AG09319 (cell line): Measurements from ENCODE around the gene CDH13.

ENCODE experiments used
- DNase-seq: peaks from one replicate; pipeline ENCODE4 v3.0.0-alpha.2; 2010; ENCODE audit warnings: low read depth; ENCODE audit errors: extremely low read depth
- CTCF ChIP-seq: IDR thresholded peaks from 2 replicates; pipeline ENCODE4 v1.5.1; 2011; ENCODE audit warnings: low read depth, mild to moderate bottlenecking, inconsistent platforms, low read length, moderate library complexity

Gene CDH13

GRCh38 chr16:83586461-83587200, 959.9 kb downstream of the CDH13 start:
- DNase-seq: no peak
- no peak for TF ChIP-seq CTCF

- TF ChIP-seq CTCF: no peak
These were observed 960.4 kb downstream of the CDH13 start for GRCh38 chr16:83587201-83587600.

GRCh38 chr16:83588070-83588469, 961.3 kb downstream of the CDH13 start:
- no peak for TF ChIP-seq CTCF
- DNase-seq: no peak

More at GRCh38 chr16:83587201-83587600, 960.4 kb downstream of the CDH13 start:
- DNase-seq: no peak

GRCh38 chr16:83589576-83589975, 962.8 kb downstream of the CDH13 start:
- no peak for TF ChIP-seq CTCF
- DNase-seq: no peak

GRCh38 chr16:83592778-83593177, 966.0 kb downstream of the CDH13 start:
- TF ChIP-seq CTCF: no peak
- no peak for DNase-seq

GRCh38 chr16:83599789-83600462, 973.2 kb downstream of the CDH13 start:
- DNase-seq: no peak
- no peak for TF ChIP-seq CTCF

GRCh38 chr16:83602761-83603722, 976.3 kb downstream of the CDH13 start:
- DNase-seq: no peak
- no peak for TF ChIP-seq CTCF
